HEK293T (cell line): Measurements from ENCODE around the gene AKR7A2.

Source experiments
- CTCF ChIA-PET: fragments of 350-600 bp; formaldehyde crosslinking; extraction: SDS; loops from one replicate; lab custom pipeline; 2021; ENCODE audit warnings: antibody characterized with exemption, inconsistent platforms; lab: Yijun Ruan, JAX
- POLR2A ChIA-PET: fragments of 350-600 bp; formaldehyde crosslinking; extraction: SDS; loops from one replicate; lab custom pipeline; 2020; ENCODE audit warnings: antibody characterized with exemption, inconsistent platforms; lab: Yijun Ruan, JAX
- DNase-seq: peaks from one replicate; pipeline ENCODE4 v3.0.0; 2012; ENCODE audit warnings: mixed read lengths; ENCODE audit errors: extremely low spot score
- ARNT ChIP-seq: fragments of 450-650 bp; IDR thresholded peaks from 2 replicates; pipeline ENCODE4 v1.6.1; 2017; ENCODE audit warnings: mild to moderate bottlenecking
- BHLHE40 ChIP-seq: fragments of 450-650 bp; IDR thresholded peaks from 2 replicates; pipeline ENCODE4 v1.6.1; 2016; ENCODE audit warnings: mild to moderate bottlenecking, moderate library complexity, borderline replicate concordance
- CTBP1 ChIP-seq: fragments of 450-650 bp; IDR thresholded peaks from 2 replicates; pipeline ENCODE4 v1.6.1; 2016; ENCODE audit warnings: borderline replicate concordance
- ELF4 ChIP-seq: fragments of 450-650 bp; IDR thresholded peaks from 2 replicates; pipeline ENCODE4 v1.6.1; 2017; ENCODE audit warnings: antibody characterized with exemption
- FOXA1 ChIP-seq: fragments of 450-650 bp; IDR thresholded peaks from 2 replicates; pipeline ENCODE4 v1.6.1; 2016; ENCODE audit warnings: mild to moderate bottlenecking
- FOXK2 ChIP-seq: fragments of 450-650 bp; IDR thresholded peaks from 2 replicates; pipeline ENCODE4 v1.6.1; 2016; ENCODE audit warnings: mild to moderate bottlenecking
- FOXM1 ChIP-seq: fragments of 450-650 bp; IDR thresholded peaks from 2 replicates; pipeline ENCODE4 v1.6.1; 2017; ENCODE audit warnings: mild to moderate bottlenecking, borderline replicate concordance
- HDGF ChIP-seq: fragments of 450-650 bp; IDR thresholded peaks from 2 replicates; pipeline ENCODE4 v1.6.1; 2017; ENCODE audit warnings: antibody characterized with exemption, borderline replicate concordance
- L3MBTL2 ChIP-seq: fragments of 450-650 bp; conservative IDR thresholded peaks from 2 replicates; pipeline ENCODE4 v1.6.1; 2016; ENCODE audit warnings: mild to moderate bottlenecking
- LEF1 ChIP-seq: fragments of 450-650 bp; IDR thresholded peaks from 2 replicates; pipeline ENCODE4 v1.6.1; 2017; ENCODE audit warnings: mild to moderate bottlenecking, borderline replicate concordance
- NFRKB ChIP-seq: fragments of 450-650 bp; IDR thresholded peaks from 2 replicates; pipeline ENCODE4 v1.6.1; 2016; ENCODE audit warnings: mild to moderate bottlenecking, moderate library complexity
- SP1 ChIP-seq: fragments of 450-650 bp; IDR thresholded peaks from 2 replicates; pipeline ENCODE4 v1.6.1; 2017
- SUZ12 ChIP-seq: fragments of 450-650 bp; IDR thresholded peaks from 2 replicates; pipeline ENCODE4 v1.6.1; 2016; ENCODE audit warnings: mild to moderate bottlenecking
- TARDBP ChIP-seq: fragments of 450-650 bp; IDR thresholded peaks from 2 replicates; pipeline ENCODE4 v1.6.1; 2016
- ZNF384 ChIP-seq: fragments of 450-650 bp; IDR thresholded peaks from 2 replicates; pipeline ENCODE4 v1.6.1; 2016
- TF ChIP-seq, protein P1 (sequence below): fragments of 450-650 bp; IDR thresholded peaks from 2 replicates; pipeline ENCODE4 v1.6.1; 2016

The AKR7A2 gene

DNA sequence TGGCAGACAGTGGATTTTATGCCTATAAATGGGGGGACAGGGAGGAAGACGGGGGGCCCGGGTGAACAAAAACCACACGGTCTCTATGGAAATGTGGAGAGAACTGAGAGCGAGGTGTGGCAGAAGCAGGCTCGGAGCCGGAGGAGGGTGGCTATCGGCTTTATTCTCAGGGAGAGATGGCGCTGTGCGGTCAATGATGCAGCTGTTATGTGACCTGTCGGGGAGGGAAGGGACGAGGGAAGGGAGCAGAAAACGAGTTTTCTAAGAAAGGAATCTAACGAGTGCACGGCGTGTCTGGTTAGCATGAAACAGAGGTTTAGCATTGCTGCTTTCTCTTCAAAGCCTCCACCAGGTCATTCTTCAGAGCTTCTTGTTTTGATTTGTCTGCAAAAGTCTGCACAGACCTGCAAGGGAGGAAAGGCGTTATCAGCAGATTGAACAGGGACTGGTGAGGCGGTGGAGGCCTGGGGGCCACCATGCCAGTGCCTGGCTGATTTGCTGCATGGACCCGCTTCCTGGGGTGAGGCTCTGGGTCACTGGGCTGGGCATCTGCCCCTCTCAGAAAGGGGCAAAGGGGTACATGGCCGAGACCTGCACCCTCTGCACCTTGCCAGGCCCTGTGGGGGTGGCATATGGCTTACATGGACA, 27.4 kb upstream of the AKR7A2 start:
- POLR2A ChIA-PET = no interaction called here
- DNase-seq = no peak
- CTCF ChIA-PET = no interaction called here
- no peak for TF ChIP-seq L3MBTL2
- TF ChIP-seq LEF1 = no peak
- TF ChIP-seq BHLHE40 = no peak
- TF ChIP-seq ELF4 = no peak
- no peak for TF ChIP-seq ZNF384

DNA sequence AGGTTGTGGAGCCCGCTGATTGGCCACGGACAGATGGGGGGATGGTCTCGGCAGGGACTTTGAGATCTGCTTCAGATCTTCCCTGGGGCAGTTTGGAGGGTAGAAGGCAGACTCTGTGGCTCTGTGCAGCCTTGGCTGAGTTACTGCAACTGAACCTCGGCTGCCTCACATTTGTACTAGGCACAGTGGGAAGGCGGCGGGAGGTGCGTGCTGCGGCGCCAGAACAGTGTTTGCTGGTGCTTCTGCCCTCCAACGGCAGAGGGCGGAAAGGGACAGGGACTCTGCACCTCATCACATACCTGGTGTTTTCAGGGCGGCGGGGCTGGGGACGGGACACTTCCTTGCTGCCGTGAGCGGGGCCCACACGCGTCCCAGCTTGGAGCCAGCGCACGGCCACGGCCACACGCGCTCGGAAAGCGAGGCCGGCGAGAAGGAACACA, 26.4 kb upstream of the AKR7A2 start:
- DNase-seq = peak; percentile 68
- POLR2A ChIA-PET = no interaction called here
- CTCF ChIA-PET = no interaction called here
- TF ChIP-seq CTBP1 (no peak), ELF4 (no peak), BHLHE40 (no peak), SUZ12 (no peak), ZNF384 (no peak), LEF1 (no peak), FOXA1 (no peak), FOXK2 (no peak), SP1 (no peak), L3MBTL2 (no peak), HDGF (no peak), ARNT (no peak)
- TF ChIP-seq, protein P1, sequence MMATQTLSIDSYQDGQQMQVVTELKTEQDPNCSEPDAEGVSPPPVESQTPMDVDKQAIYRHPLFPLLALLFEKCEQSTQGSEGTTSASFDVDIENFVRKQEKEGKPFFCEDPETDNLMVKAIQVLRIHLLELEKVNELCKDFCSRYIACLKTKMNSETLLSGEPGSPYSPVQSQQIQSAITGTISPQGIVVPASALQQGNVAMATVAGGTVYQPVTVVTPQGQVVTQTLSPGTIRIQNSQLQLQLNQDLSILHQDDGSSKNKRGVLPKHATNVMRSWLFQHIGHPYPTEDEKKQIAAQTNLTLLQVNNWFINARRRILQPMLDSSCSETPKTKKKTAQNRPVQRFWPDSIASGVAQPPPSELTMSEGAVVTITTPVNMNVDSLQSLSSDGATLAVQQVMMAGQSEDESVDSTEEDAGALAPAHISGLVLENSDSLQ = no peak

DNA sequence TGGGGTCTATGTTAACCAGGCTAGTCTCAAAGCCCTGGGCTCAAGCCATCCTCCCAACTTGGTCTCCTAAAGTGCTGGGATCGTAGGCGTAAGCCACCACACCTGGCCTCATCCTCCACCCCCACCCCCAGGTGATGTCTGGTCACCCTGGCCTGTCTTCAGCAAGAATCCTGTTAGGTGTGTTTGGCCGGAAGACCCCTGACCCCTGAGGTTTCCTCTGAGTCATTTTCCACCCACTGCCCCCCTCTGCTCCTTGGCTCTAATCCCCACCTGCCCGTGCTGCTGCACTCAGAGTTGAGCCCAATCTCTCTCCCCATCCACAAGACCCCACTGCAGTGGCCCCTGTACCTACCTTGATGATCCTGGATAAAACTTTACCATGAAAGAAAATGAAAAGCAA, 25.3 kb upstream of the AKR7A2 start:
- CTCF ChIA-PET = no interaction called here
- POLR2A ChIA-PET = no interaction called here
- TF ChIP-seq SP1 = no peak
- TF ChIP-seq TARDBP = no peak
- TF ChIP-seq NFRKB = no peak
- TF ChIP-seq ZNF384 = no peak
- TF ChIP-seq SUZ12 = no peak
- TF ChIP-seq, protein P1 = no peak
- no peak for TF ChIP-seq CTBP1
- no peak for TF ChIP-seq HDGF
- TF ChIP-seq FOXK2 = no peak
- no peak for TF ChIP-seq L3MBTL2
- no peak for TF ChIP-seq ARNT
- TF ChIP-seq BHLHE40 = no peak
- no peak for TF ChIP-seq FOXA1
- no peak for TF ChIP-seq LEF1
- no peak for TF ChIP-seq ELF4
- TF ChIP-seq FOXM1 = no peak
- no peak for DNase-seq

DNA sequence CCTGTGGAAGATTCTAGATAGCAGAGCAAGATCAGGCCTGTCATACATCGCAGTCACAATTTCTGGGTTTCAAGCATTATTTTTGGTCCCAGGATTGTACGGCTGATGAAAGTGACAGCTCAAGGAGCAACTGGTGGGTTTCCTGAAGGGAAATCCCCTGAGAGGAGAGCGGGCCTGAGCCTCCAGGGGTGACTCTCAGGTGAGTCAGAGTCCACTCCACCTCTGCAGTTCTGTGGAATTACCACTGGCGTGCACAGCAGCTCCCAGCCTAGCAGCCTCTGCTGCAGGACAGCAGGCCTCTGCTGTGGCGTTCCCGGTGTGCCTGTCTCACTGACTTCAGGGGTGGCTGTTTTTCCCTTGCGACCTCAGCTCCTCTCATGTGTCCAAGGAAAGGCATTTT, 24.6 kb upstream of the AKR7A2 start:
- DNase-seq = no peak
- POLR2A ChIA-PET = no interaction called here
- CTCF ChIA-PET = no interaction called here
- TF ChIP-seq ZNF384 (no peak), FOXM1 (no peak), SUZ12 (no peak), TARDBP (no peak), FOXK2 (no peak), ARNT (no peak), ELF4 (no peak), BHLHE40 (no peak), SP1 (no peak), LEF1 (no peak), NFRKB (no peak), HDGF (no peak), FOXA1 (no peak), CTBP1 (no peak), L3MBTL2 (no peak)
- TF ChIP-seq, protein P1 = no peak

DNA sequence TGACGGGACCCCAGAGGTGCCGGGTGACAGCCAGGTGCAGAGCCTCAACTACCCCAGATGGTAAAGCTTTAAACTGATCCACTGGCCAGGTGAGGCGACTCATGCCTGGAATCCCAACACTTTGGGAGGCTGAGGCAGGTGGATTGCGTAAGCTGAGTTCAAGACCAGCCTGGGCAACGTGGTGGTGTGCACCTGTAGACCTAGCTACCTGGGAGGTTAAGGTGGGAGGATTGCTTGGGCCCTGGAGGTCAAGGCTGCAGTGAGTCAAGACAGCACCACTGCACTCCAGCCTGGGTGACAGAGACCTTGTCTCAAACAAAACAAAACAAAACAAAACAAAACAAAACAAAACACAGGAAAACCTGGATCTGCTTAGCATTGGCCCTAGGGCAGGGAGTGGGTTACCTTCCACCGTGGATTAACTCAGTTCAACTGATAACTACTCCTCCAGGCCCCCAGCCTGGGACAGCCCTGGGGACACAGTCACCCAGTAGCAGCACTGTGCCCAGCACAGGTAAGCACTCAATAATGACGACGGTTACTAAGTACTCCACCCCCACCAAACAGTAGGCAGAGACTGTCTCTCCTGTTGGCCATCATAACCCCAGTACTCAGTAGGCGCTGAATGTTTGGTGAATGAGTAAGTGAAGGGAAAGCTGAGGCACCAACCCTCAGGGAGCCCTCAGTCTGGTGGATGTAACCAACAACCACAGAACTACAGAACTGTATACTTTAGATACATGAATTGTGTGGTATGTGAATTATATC, 21.8 kb upstream of the AKR7A2 start:
- DNase-seq = no peak
- TF ChIP-seq ZNF384 (no peak), HDGF (no peak), CTBP1 (no peak), LEF1 (no peak), SP1 (no peak), L3MBTL2 (no peak), FOXK2 (no peak), SUZ12 (no peak), ELF4 (no peak), ARNT (no peak), NFRKB (no peak), FOXA1 (no peak), TARDBP (no peak), BHLHE40 (no peak), FOXM1 (no peak)
- TF ChIP-seq, protein P1 = no peak
- POLR2A ChIA-PET = no interaction called here
- CTCF ChIA-PET = no interaction called here
